ENCODE measurements around the gene ATP6V0D1.
"Not testable (repeated sequence)": the region's sequence is repeated elsewhere in the genome, so short reads cannot be mapped to it uniquely, and the experiment has no call there.

ATP6V0D1 gene

DNA sequence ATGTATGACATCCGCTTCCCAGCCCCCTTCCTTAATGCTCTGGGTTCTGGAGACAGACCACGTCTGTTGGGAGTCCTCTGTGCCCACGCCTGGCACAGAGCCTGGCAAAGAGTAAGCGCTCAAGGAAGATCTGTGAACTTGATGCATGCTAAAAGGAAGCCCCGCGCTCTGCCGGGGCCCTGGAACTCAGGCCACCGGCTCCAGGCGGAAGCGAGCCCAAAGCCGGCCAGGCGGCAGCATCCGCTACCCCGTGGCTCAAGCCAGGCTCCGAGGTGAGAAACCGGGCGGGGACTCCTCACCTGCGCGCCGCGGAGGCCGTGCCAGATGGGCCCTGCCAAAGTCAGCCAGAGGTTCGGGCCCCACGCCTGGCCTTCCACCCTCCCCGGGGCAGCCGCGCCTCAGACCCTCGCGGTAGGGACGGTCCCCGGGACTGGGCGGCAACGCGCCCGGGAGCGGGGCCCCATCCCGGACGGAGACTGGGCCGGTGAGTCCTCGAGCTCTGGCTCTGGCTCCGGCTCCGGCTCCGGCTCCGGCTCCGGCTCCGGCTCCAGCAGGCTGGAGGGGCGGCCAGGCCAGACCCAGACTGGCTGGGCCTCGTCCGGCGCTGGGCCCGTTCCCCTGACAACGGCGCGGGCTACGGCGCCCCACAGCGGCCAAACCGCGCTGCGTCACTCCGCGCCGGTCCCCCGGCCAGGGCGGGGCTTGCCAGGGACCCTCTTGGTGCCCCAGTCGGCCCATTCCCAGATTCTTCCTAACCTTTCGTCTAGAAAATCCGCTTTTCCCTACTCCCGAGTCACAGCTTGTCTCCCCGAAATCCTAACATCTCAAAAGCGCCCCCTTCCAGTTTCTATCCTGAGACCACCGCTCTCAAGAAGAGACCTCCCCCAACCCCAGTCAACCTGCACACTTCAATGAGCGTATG, 64.8 kb downstream of the ATP6V0D1 start, which contains the start of gene ZDHHC1:
ZDHHC1 (minus strand) TSS at position 606 of the 922 bp plus-strand sequence. CDS start 8,702 bp downstream, outside the sequence.
- H3K27ac ChIP-seq: no peak within 1 kb of the TSS
- no peak for TF ChIP-seq ZFX (IDR thresholded peaks at IDR 0.05)
- TF ChIP-seq, protein P1, sequence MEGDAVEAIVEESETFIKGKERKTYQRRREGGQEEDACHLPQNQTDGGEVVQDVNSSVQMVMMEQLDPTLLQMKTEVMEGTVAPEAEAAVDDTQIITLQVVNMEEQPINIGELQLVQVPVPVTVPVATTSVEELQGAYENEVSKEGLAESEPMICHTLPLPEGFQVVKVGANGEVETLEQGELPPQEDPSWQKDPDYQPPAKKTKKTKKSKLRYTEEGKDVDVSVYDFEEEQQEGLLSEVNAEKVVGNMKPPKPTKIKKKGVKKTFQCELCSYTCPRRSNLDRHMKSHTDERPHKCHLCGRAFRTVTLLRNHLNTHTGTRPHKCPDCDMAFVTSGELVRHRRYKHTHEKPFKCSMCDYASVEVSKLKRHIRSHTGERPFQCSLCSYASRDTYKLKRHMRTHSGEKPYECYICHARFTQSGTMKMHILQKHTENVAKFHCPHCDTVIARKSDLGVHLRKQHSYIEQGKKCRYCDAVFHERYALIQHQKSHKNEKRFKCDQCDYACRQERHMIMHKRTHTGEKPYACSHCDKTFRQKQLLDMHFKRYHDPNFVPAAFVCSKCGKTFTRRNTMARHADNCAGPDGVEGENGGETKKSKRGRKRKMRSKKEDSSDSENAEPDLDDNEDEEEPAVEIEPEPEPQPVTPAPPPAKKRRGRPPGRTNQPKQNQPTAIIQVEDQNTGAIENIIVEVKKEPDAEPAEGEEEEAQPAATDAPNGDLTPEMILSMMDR (conservative IDR thresholded peaks at IDR 0.05): no peak

GRCh38 chr16:67415421-67415820, 65.5 kb downstream of the ATP6V0D1 start:
- not testable (repeated sequence) for H3K27ac ChIP-seq

DNA sequence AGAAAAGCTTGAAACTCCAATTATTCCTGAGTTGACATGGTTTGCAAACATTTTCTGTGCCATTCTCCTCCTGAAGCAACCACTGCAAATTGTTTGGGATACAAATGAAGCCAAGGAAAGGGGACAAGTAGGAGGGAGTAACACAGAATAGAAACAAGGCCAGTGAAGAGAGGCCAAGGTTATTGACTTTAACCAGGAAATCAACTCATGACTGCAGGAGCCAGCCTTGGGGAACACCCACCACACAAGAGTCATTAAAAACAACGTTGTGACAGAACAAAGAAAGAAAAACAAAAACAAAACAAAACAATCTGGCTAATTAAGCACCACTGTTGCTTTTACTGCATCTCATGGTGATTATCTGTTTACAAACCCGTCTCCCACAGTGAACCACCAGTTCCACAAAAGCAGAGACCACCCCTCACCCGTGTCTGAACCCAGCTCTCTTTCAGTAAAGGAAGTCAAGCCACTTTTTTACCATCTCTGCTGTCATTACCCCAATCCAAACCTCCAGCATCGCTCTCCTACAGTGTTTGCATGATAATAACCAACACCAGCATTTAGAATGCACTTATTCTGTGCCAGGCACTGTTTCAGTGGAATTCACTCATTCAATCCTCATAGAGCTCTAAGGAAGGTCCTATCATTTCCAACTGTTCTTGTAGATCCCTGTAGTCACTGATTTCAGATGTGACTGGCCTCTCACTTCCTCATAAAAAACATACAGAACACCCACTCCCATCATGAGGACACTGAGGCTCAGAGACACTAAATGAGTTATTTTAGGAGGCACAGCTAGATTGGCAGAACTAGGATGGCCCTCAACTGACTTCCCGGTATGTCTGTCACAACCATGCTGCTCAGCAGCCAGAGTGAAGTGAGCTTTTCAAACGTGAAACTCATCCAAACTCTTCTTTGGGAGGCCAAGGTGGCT, 66.7 kb downstream of the ATP6V0D1 start:
- H3K27ac ChIP-seq: no peak overlapping the region
- no peak for TF ChIP-seq ZFX (IDR thresholded peaks at IDR 0.05)
- TF ChIP-seq, protein P1 (conservative IDR thresholded peaks at IDR 0.05): no peak

DNA sequence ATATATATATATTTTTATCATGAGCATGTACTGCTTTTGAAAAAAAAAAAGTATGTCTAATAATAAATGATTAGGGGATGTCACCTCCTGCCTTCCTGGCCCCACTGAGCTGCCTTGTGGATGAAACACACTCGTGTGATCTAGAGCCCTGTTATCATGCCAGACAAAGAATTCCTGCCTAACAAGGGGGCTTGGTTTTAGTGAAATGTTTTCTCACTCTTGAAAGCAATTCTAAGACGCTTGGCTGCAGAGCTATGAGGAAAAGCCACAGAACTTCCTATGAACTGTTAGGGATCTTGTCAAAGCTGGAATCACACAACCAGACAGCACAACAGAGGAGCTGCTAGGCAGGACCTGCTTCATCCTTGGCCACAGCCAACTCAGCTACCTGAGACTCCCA, 68.7 kb downstream of the ATP6V0D1 start:
- H3K27ac ChIP-seq: no peak overlapping the region
- no peak for TF ChIP-seq ZFX (IDR thresholded peaks at IDR 0.05)
- TF ChIP-seq, protein P1 (conservative IDR thresholded peaks at IDR 0.05): no peak

- no peak overlapping the region for H3K27ac ChIP-seq
- TF ChIP-seq ZFX (IDR thresholded peaks at IDR 0.05): no peak
- TF ChIP-seq, protein P1 (conservative IDR thresholded peaks at IDR 0.05): no peak
Observed at GRCh38 chr16:67411339-67411738, 69.6 kb downstream of the ATP6V0D1 start.

- no peak overlapping the region for H3K27ac ChIP-seq
- no peak for TF ChIP-seq ZFX (IDR thresholded peaks at IDR 0.05)
- TF ChIP-seq, protein P1 (conservative IDR thresholded peaks at IDR 0.05): no peak
Observed at GRCh38 chr16:67409631-67410030, 71.3 kb downstream of the ATP6V0D1 start.

- no peak for TF ChIP-seq ZFX (IDR thresholded peaks at IDR 0.05)
- TF ChIP-seq, protein P1 (conservative IDR thresholded peaks at IDR 0.05): no peak; the same call in 1 of the 2 replicates
- no peak overlapping the region for H3K27ac ChIP-seq
Observed at GRCh38 chr16:67407788-67408452, 73.0 kb downstream of the ATP6V0D1 start.
